Stimulated activated CD8-positive, alpha-beta memory T cell treated with anti-CD3 and anti-CD28 coated beads, Interleukin-4, amount 100 ng/mL, for 24 hours (primary cell): ENCODE measurements around the gene SERGEF.

Experiments
- DNase-seq: peaks from one replicate; pipeline ENCODE4 v3.0.0-alpha.2; 2020; ENCODE audit warnings: low read depth

SERGEF gene

GRCh38 chr11:18012906-18013781 lies at the start of gene SERGEF:
SERGEF (minus strand) TSS chr11:18013047; CDS start chr11:18013010, 37 bp downstream.
- peak; percentile 92 for DNase-seq

- no peak for DNase-seq
Observed at GRCh38 chr11:18061351-18061750, 48.5 kb upstream of the SERGEF start.

GRCh38 chr11:18056561-18057181 lies 43.8 kb upstream of the SERGEF start:
- no peak for DNase-seq

- DNase-seq: no peak
Observed at GRCh38 chr11:18054511-18055103, 41.8 kb upstream of the SERGEF start.

- DNase-seq: no peak
Observed at GRCh38 chr11:18050848-18051247, 38.0 kb upstream of the SERGEF start.

- DNase-seq: no peak
Observed at GRCh38 chr11:18046116-18046777, 33.4 kb upstream of the SERGEF start, which contains the start of gene TPH1. TPH1 (minus strand) TSS chr11:18046269; CDS start chr11:18040762, 5,507 bp downstream.

- DNase-seq: no peak
Observed at GRCh38 chr11:18036456-18036855, 23.6 kb upstream of the SERGEF start.

- DNase-seq: no peak
Observed at GRCh38 chr11:18027475-18027874, 14.6 kb upstream of the SERGEF start.

- DNase-seq: no peak
Observed at GRCh38 chr11:18022419-18022818, 9.6 kb upstream of the SERGEF start.

GRCh38 chr11:18019650-18020049 lies 6.8 kb upstream of the SERGEF start:
- DNase-seq: no peak

- DNase-seq: no peak
Observed at GRCh38 chr11:18016789-18017188, 3.9 kb upstream of the SERGEF start.

- DNase-seq: no peak
Observed at GRCh38 chr11:18014876-18015275, 2.0 kb upstream of the SERGEF start.

- DNase-seq: no peak
Observed at GRCh38 chr11:18013790-18014507, 1.1 kb upstream of the SERGEF start.

- no peak for DNase-seq
Observed at GRCh38 chr11:18012122-18012905, 533 bp downstream of the SERGEF start.

- DNase-seq: no peak
Observed at GRCh38 chr11:18011633-18012032, 1.2 kb downstream of the SERGEF start.

- no peak for DNase-seq
Observed at GRCh38 chr11:18010977-18011586, 1.8 kb downstream of the SERGEF start.

- no peak for DNase-seq
Observed at GRCh38 chr11:18010121-18010670, 2.7 kb downstream of the SERGEF start.

- DNase-seq: no peak
Observed at GRCh38 chr11:18005376-18006129, 7.3 kb downstream of the SERGEF start.

GRCh38 chr11:18001191-18001590 lies 11.7 kb downstream of the SERGEF start:
- no peak for DNase-seq
